HepG2 (cell line): Measurements from ENCODE around the gene AUH. TPM values are rescaled to one million over a fixed set of nuclear protein-coding genes. Genes with fewer than 3 reads are reported as not detected.

ENCODE experiments used
- ATAC-seq: fragments of 200-7000 bp; cut with Tn5 transposase; 3 replicates; pipeline ENCODE4 v1.9.1; 2020; ENCODE audit warnings: mild to moderate bottlenecking, moderate library complexity
- BruUV-seq: library from RNA; stranded (reverse); fragments of 400-500 nt; replicated peaks from 2 replicates; lab custom pipeline; 2021; lab: Mats Ljungman, UMichigan
- CTCF ChIA-PET: fragments of 300-600 bp; formaldehyde crosslinking; extraction: SDS; loops from one replicate; lab custom pipeline; 2021; ENCODE audit warnings: low total read pairs, inconsistent platforms, low intra/inter-chr PET ratio; lab: Yijun Ruan, JAX
- POLR2A ChIA-PET: fragments of 350-600 bp; sonication (Branson Sonifier 250); formaldehyde crosslinking; loops from one replicate; lab custom pipeline; 2020; ENCODE audit warnings: antibody characterized with exemption, inconsistent platforms; lab: Yijun Ruan, JAX
- DNase-seq: peaks from one replicate; pipeline ENCODE4 v3.0.0-alpha.2; 2015; ENCODE audit warnings: low spot score
- FAIRE-seq: peaks from 3 replicates; lab custom pipeline; 2011; peaks lifted over from hg19 to GRCh38; lab: Jason Lieb, UNC
- H2AFZ ChIP-seq: one replicate; pipeline ENCODE4 v1.6.1; 2011; ENCODE audit warnings: low read length, inconsistent platforms
- H3K27ac ChIP-seq: fragments of 300-600 bp; 3 replicates; pipeline ENCODE4 v1.8.0; 2011; ENCODE audit warnings: mixed run types, mild to moderate bottlenecking, mixed read lengths, low read length, inconsistent platforms; ENCODE audit not compliant: insufficient read depth; ENCODE audit errors: extremely low read length
- H3K27me3 ChIP-seq, 2 experiments: fragments of 200-600 bp in 1 of 2; 2 replicates in 1 of 2; 3 replicates in 1 of 2; pipeline versions ENCODE4 v1.6.0 to v1.8.0; 2011; ENCODE audit warnings: low read length in 2 of 2, mild to moderate bottlenecking in 2 of 2, moderate library complexity in 2 of 2, inconsistent platforms in 1 of 2; ENCODE audit not compliant: insufficient read depth in 2 of 2, control insufficient read depth in 1 of 2
- H3K36me3 ChIP-seq, 2 experiments: fragments of 200-600 bp in 1 of 2; replicated peaks in 1 of 2; 2 replicates in 1 of 2; 3 replicates in 1 of 2; pipeline versions ENCODE4 v1.5.1 to v1.8.0; 2011; ENCODE audit warnings: low read length in 2 of 2, inconsistent platforms in 1 of 2; ENCODE audit not compliant: insufficient read depth in 2 of 2, control insufficient read depth in 1 of 2
- H3K4me1 ChIP-seq: 2 replicates; pipeline ENCODE4 v1.5.1; 2012; ENCODE audit warnings: low read length, inconsistent platforms; ENCODE audit not compliant: insufficient read depth
- H3K4me2 ChIP-seq: 2 replicates; pipeline ENCODE4 v1.6.0; 2011; ENCODE audit warnings: low read depth, low read length, inconsistent platforms
- H3K4me3 ChIP-seq, 3 experiments: fragments of 200-600 bp in 1 of 3; sonication (generic), shearing (Covaris generic) in 1 of 3; replicated peaks in 1 of 3; 2 replicates each; pipeline ENCODE4 v1.5.1; 2011 to 2016; ENCODE audit warnings: low read length in 3 of 3, inconsistent platforms in 2 of 3, low read depth in 2 of 3, mild to moderate bottlenecking in 2 of 3, control low read depth in 1 of 3, mixed read lengths in 1 of 3; ENCODE audit not compliant: insufficient read depth in 1 of 3
- H3K79me2 ChIP-seq: one replicate; pipeline ENCODE4 v1.6.1; 2011; ENCODE audit warnings: low read length, inconsistent platforms; ENCODE audit not compliant: insufficient read depth
- H3K9ac ChIP-seq: 2 replicates; pipeline ENCODE4 v1.6.0; 2011; ENCODE audit warnings: mild to moderate bottlenecking, low read depth, low read length, inconsistent platforms; ENCODE audit not compliant: insufficient read depth
- H3K9me3 ChIP-seq: 2 replicates; pipeline ENCODE4 v1.5.1; 2012; ENCODE audit warnings: mild to moderate bottlenecking, low read length
- H4K20me1 ChIP-seq: 2 replicates; pipeline ENCODE4 v1.6.0; 2011; ENCODE audit warnings: inconsistent platforms, mild to moderate bottlenecking, low read length, moderate library complexity; ENCODE audit not compliant: insufficient read depth
- KDM4B ChIP-seq: sonication (generic); formaldehyde crosslinking; IDR thresholded peaks from 2 replicates; pipeline ENCODE4 v1.4.0; 2020; ENCODE audit warnings: missing genetic modification reagents
- MAFK ChIP-seq, 2 experiments: IDR thresholded peaks in 1 of 2; conservative IDR thresholded peaks in 1 of 2; 2 replicates each; pipeline ENCODE4 v1.6.1; 2011; ENCODE audit warnings: improper control_type of control experiment in 2 of 2, low read length in 2 of 2
- ZBTB21 ChIP-seq: sonication (generic); formaldehyde crosslinking; IDR thresholded peaks from 2 replicates; pipeline ENCODE4 v1.4.0; 2020; ENCODE audit warnings: missing genetic modification reagents
- ZNF512B ChIP-seq: sonication (generic); formaldehyde crosslinking; IDR thresholded peaks from 2 replicates; pipeline ENCODE4 v1.5.1; 2020; ENCODE audit warnings: missing genetic modification reagents, mild to moderate bottlenecking, borderline replicate concordance
- ZNF570 ChIP-seq: sonication (generic); formaldehyde crosslinking; IDR thresholded peaks from 2 replicates; pipeline ENCODE4 v1.4.0; 2020; ENCODE audit warnings: mild to moderate bottlenecking, missing genetic modification reagents, borderline replicate concordance
- ZNF644 ChIP-seq: IDR thresholded peaks from 2 replicates; pipeline ENCODE4 v1.6.1; 2016; ENCODE audit warnings: low read depth
- ZNF747 ChIP-seq: sonication (generic); formaldehyde crosslinking; IDR thresholded peaks from 2 replicates; pipeline ENCODE4 v1.8.1; 2023; ENCODE audit warnings: missing genetic modification reagents, mild to moderate bottlenecking, borderline replicate concordance
- ZSCAN31 ChIP-seq: sonication (generic); formaldehyde crosslinking; IDR thresholded peaks from 2 replicates; pipeline ENCODE4 v1.5.0; 2020; ENCODE audit warnings: low read depth, mild to moderate bottlenecking, missing genetic modification reagents
- ZUFSP ChIP-seq: sonication (generic); formaldehyde crosslinking; IDR thresholded peaks from 2 replicates; pipeline ENCODE4 v1.9.0; 2021; ENCODE audit warnings: missing genetic modification reagents, mild to moderate bottlenecking, borderline replicate concordance
- WGBS: methylation state at CpG from one replicate; pipeline ENCODE4 v1.1.6; 2017; ENCODE audit warnings: low lambda C conversion rate; 5-methylcytosine and 5-hydroxymethylcytosine counted together
- in situ Hi-C: cut with HindIII; loops from 2 replicates; pipeline ENCODE4 v1.10.0; 2017; ENCODE audit warnings: low pct_unique_long_range_greater_than_20kb; ENCODE audit not compliant: extremely low pct_ligation_motif_present
- intact Hi-C: fragments of 100-400 bp; cut with micrococcal nuclease; formaldehyde crosslinking; loops from one replicate; pipeline ENCODE4 v1.10.0; 2022; ENCODE audit not compliant: unreplicated experiment
- polyA plus RNA-seq, 8 experiments: library from polyadenylated mRNA; depleted of rRNA in 3 of 8; stranded (reverse) in 7 of 8; unstranded in 1 of 8; fragments of >200 nt; fragmentation: Illumina TruSeq in 4 of 8; extraction: Trizol in 4 of 8; gene quantifications; 2 replicates each; pipeline versions ENCODE4 v1.2.1 to v1.2.3, GENCODE V29; 2011 to 2016; ENCODE audit warnings: low read depth in 4 of 8, missing spikeins in 1 of 8, mixed read lengths in 1 of 8; ENCODE audit not compliant: insufficient read depth in 1 of 8
- total RNA-seq, 5 experiments: library from RNA; depleted of rRNA; stranded (reverse); fragments of >200 nt; fragmentation: Illumina TruSeq; extraction: Trizol; gene quantifications; 2 replicates each; pipeline ENCODE4 v1.2.3, GENCODE V29; 2016; ENCODE audit warnings: low read depth in 1 of 5
- TF ChIP-seq, protein P1 (sequence below): sonication (generic); formaldehyde crosslinking; conservative IDR thresholded peaks from 2 replicates; pipeline ENCODE4 v1.4.0; 2020; ENCODE audit warnings: missing genetic modification reagents

Gene AUH
- total and polyA plus RNA-seq, 2 of the 13 experiments (the other 11 are each of a cell fraction or from before 2014, with no cell fraction given): 25.8 to 31.9 TPM

GRCh38 chr9:91348191-91348807, 13.4 kb downstream of the AUH start:
- intact Hi-C loops (no loop called here), in situ Hi-C loops (no loop called here)
- Histone ChIP-seq H3K36me3 (peaks cover 9 to 33% of the 10 kb centered on the region in 2 experiments; a peak in 4 of 5 replicates), H3K27me3 (no peaks in the 10 kb centered on the region), H2AFZ (no peak overlapping the region), H3K4me2 (no peak overlapping the region), H3K27ac (no peak overlapping the region), H3K4me3 (no peak overlapping the region), H4K20me1 (no peaks in the 10 kb centered on the region), H3K9ac (no peak overlapping the region), H3K9me3 (no peaks in the 10 kb centered on the region), H3K4me1 (peaks cover 15% of the 10 kb centered on the region), H3K79me2 (peaks cover 69% of the 10 kb centered on the region)
- TF ChIP-seq KDM4B (CRISPR knock-in tag) (no peak), ZNF570 (CRISPR knock-in tag) (no peak), ZUFSP (CRISPR knock-in tag) (no peak), ZNF747 (no peak), MAFK (conservative IDR thresholded peaks at IDR 0.05 in 1 of 2, IDR thresholded peaks at IDR 0.05 in 1 of 2; ENCODE audit: low read length in 2 of 2) (no peak), ZNF512B (no peak), ZBTB21 (CRISPR knock-in tag) (no peak), ZNF644 (no peak), ZSCAN31 (no peak)
- TF ChIP-seq, protein P1, sequence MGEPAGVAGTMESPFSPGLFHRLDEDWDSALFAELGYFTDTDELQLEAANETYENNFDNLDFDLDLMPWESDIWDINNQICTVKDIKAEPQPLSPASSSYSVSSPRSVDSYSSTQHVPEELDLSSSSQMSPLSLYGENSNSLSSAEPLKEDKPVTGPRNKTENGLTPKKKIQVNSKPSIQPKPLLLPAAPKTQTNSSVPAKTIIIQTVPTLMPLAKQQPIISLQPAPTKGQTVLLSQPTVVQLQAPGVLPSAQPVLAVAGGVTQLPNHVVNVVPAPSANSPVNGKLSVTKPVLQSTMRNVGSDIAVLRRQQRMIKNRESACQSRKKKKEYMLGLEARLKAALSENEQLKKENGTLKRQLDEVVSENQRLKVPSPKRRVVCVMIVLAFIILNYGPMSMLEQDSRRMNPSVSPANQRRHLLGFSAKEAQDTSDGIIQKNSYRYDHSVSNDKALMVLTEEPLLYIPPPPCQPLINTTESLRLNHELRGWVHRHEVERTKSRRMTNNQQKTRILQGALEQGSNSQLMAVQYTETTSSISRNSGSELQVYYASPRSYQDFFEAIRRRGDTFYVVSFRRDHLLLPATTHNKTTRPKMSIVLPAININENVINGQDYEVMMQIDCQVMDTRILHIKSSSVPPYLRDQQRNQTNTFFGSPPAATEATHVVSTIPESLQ (CRISPR knock-in tag): no peak
- POLR2A ChIA-PET: no interaction called here
- ATAC-seq: no peak
- 94% methylated on average over 6 of the region's 6 CpGs for WGBS
- DNase-seq: no peak
- BruUV-seq: no TSS peak
- CTCF ChIA-PET: no interaction called here
- no peak for FAIRE-seq
